HuH-7 (cell line): Measurements from ENCODE around the gene DRAP1.

Experiments used
- DNase-seq: peaks from one replicate; pipeline ENCODE4 v3.0.0; 2011; ENCODE audit warnings: low spot score

Gene DRAP1

GRCh38 chr11:65919141-65919572, at the start of gene DRAP1:
Gene DRAP1, plus strand, starts transcription at chr11:65919426. Its CDS starts 76 bp downstream, at chr11:65919502.
- DNase-seq: peak; percentile 88

GRCh38 chr11:65869643-65870306, 49.5 kb upstream of the DRAP1 start:
- DNase-seq: no peak

GRCh38 chr11:65870307-65870658, 48.9 kb upstream of the DRAP1 start:
- DNase-seq: no peak

- no peak for DNase-seq
These were observed 48.2 kb upstream of the DRAP1 start for GRCh38 chr11:65870706-65871681.

- peak; percentile 58 for DNase-seq
These were observed 47.2 kb upstream of the DRAP1 start for GRCh38 chr11:65871811-65872548.

- DNase-seq: no peak
These were observed 46.5 kb upstream of the DRAP1 start, which contains the start of gene EFEMP2 for GRCh38 chr11:65872586-65873317. Gene EFEMP2, minus strand, starts transcription at chr11:65872800. Its CDS starts 446 bp downstream, at chr11:65872354.

- DNase-seq: peak; percentile 97
These were observed 45.7 kb upstream of the DRAP1 start for GRCh38 chr11:65873318-65874156.

- DNase-seq: no peak
These were observed 39.6 kb upstream of the DRAP1 start, which contains the start of gene CTSW for GRCh38 chr11:65879617-65880016. Gene CTSW, plus strand, starts transcription at chr11:65879837. Its CDS starts 18 bp downstream, at chr11:65879855.

- DNase-seq: no peak
These were observed 39.2 kb upstream of the DRAP1 start for GRCh38 chr11:65880027-65880426.

GRCh38 chr11:65880844-65881421, 38.3 kb upstream of the DRAP1 start:
- DNase-seq: no peak

- no peak for DNase-seq
These were observed 36.8 kb upstream of the DRAP1 start for GRCh38 chr11:65882120-65883057.

- DNase-seq: no peak
These were observed 36.0 kb upstream of the DRAP1 start for GRCh38 chr11:65883058-65883761.

GRCh38 chr11:65883786-65884715, 35.2 kb upstream of the DRAP1 start:
- no peak for DNase-seq

GRCh38 chr11:65884716-65885092, 34.5 kb upstream of the DRAP1 start:
- peak; percentile 84 for DNase-seq

- no peak for DNase-seq
These were observed 34.0 kb upstream of the DRAP1 start for GRCh38 chr11:65885231-65885630.

- DNase-seq: no peak
These were observed 33.3 kb upstream of the DRAP1 start for GRCh38 chr11:65885808-65886536.
